ENCODE data around the gene SLC22A31. TPM values are rescaled to one million over a fixed set of nuclear protein-coding genes. Genes with fewer than 3 reads are reported as not detected.

Gene SLC22A31
- total RNA-seq, 1 experiment from 2014 or later: 53.7 TPM

- Histone ChIP-seq H3K9ac (ENCODE audit: low read length) (no peak overlapping the region), H3K79me2 (ENCODE audit: insufficient read depth, low read length) (peaks cover 7% of the 10 kb centered on the region; the same call in 1 of the 2 replicates), H3K4me3 (replicated peaks in 1 of 2; ENCODE audit: low read depth in 1 of 2, low read length in 2 of 2) (no peak overlapping the region), H3K9me2 (ENCODE audit: insufficient read depth) (no peaks in the 10 kb centered on the region), H3K4me2 (ENCODE audit: low read length) (no peak overlapping the region), H3K27ac (ENCODE audit: low read depth, low read length) (no peak overlapping the region), H3K9me3 (ENCODE audit: control insufficient read depth in 1 of 2, insufficient read depth in 1 of 2, low read depth in 1 of 2, low read length in 2 of 2) (no peaks in the 10 kb centered on the region), H3K36me3 (ENCODE audit: control insufficient read depth in 1 of 2, insufficient read depth in 2 of 2, low read length in 2 of 2) (no peaks in the 10 kb centered on the region), H3K4me1 (ENCODE audit: control insufficient read depth in 1 of 2, insufficient read depth in 2 of 2, low read length in 2 of 2) (peaks cover 7 to 20% of the 10 kb centered on the region in 2 experiments; a peak in 3 of 4 replicates), H4K20me1 (ENCODE audit: insufficient read depth) (no peaks in the 10 kb centered on the region), H3K27me3 (ENCODE audit: insufficient read depth, low read length) (no peaks in the 10 kb centered on the region), H2AFZ (ENCODE audit: low read depth, low read length, poor library complexity, severe bottlenecking) (no peak overlapping the region)
- CTCF ChIA-PET: no interaction called here
- no peak for TF ChIP-seq JUND (IDR thresholded peaks at IDR 0.05)
- no peak for TF ChIP-seq REST (IDR thresholded peaks at IDR 0.05; ENCODE audit: low read depth)
- no peak for TF ChIP-seq ZFX (IDR thresholded peaks at IDR 0.05)
- TF ChIP-seq YY1 (IDR thresholded peaks at IDR 0.05; ENCODE audit: extremely low read depth, insufficient replicate concordance, low read depth, low read length): no peak
- TF ChIP-seq SIN3A (IDR thresholded peaks at IDR 0.05; ENCODE audit: low read depth): no peak
- TF ChIP-seq ELF1 (IDR thresholded peaks at IDR 0.05; ENCODE audit: borderline replicate concordance, low read depth): no peak
- no peak for TF ChIP-seq CEBPB (IDR thresholded peaks at IDR 0.05; ENCODE audit: low read depth)
- no peak for TF ChIP-seq ZNF274 (IDR thresholded peaks at IDR 0.05; ENCODE audit: low read depth, low read length)
- TF ChIP-seq SRF (IDR thresholded peaks at IDR 0.05; ENCODE audit: low read depth): no peak
- no peak for TF ChIP-seq EZH2phosphoT487 (IDR thresholded peaks at IDR 0.05; ENCODE audit: borderline replicate concordance)
- TF ChIP-seq CTCF (IDR thresholded peaks at IDR 0.05 in 2 of 3, conservative IDR thresholded peaks at IDR 0.05 in 1 of 3; ENCODE audit: borderline replicate concordance in 1 of 3, insufficient read depth in 1 of 3, low read depth in 2 of 3, low read length in 2 of 3): no peak
- no peak for TF ChIP-seq ATF3 (IDR thresholded peaks at IDR 0.05)
- no peak for TF ChIP-seq EZH2 (IDR thresholded peaks at IDR 0.05)
- no peak for TF ChIP-seq MAX (IDR thresholded peaks at IDR 0.05)
- TF ChIP-seq TCF7L2 (IDR thresholded peaks at IDR 0.05; ENCODE audit: borderline replicate concordance, extremely low read depth, insufficient read depth, insufficient read length): no peak
- no peak for TF ChIP-seq EGR1 (IDR thresholded peaks at IDR 0.05; ENCODE audit: low read depth)
- no peak for TF ChIP-seq SP1 (IDR thresholded peaks at IDR 0.05; ENCODE audit: low read depth)
- no peak for TF ChIP-seq RAD21 (IDR thresholded peaks at IDR 0.05; ENCODE audit: low read depth)
- no peak for TF ChIP-seq CBX3 (IDR thresholded peaks at IDR 0.05; ENCODE audit: low read depth)
- ATAC-seq: no peak
- DNase-seq (ENCODE audit: low read depth, low spot score): no peak
- intact Hi-C loops (cut with micrococcal nuclease): loop anchor here (5.0 to 10.0 kb wide), 2 partner anchors 82 to 265 kb away; partner anchors contain the start of gene SPG7
- POLR2A ChIA-PET: no interaction called here
- RAD21 ChIA-PET (ENCODE audit: low non-redundant PET in 1 of 2, low total read pairs in 2 of 2, uncharacterized antibody in 2 of 2, unreplicated experiment in 2 of 2): no interaction called here
- BruUV-seq (replicated peaks): no TSS peak
Observed at GRCh38 chr16:89242795-89243200, 42.5 kb upstream of the SLC22A31 start.

Data from HCT116 (cell line).